PC-9 (cell line): ENCODE results near the gene WDR93.

Source experiments
- EZH2 ChIP-seq: fragments of 200-600 bp; sonication (generic); IDR thresholded peaks from 2 replicates; pipeline ENCODE4 v1.8.0; 2017; ENCODE audit warnings: antibody characterized with exemption, low read depth
- TF ChIP-seq, protein P1 (sequence below): fragments of 200-600 bp; sonication (generic); conservative IDR thresholded peaks from 2 replicates; pipeline ENCODE4 v1.6.1; 2017; ENCODE audit warnings: mixed run types, antibody characterized with exemption, mild to moderate bottlenecking, moderate library complexity

DNA sequence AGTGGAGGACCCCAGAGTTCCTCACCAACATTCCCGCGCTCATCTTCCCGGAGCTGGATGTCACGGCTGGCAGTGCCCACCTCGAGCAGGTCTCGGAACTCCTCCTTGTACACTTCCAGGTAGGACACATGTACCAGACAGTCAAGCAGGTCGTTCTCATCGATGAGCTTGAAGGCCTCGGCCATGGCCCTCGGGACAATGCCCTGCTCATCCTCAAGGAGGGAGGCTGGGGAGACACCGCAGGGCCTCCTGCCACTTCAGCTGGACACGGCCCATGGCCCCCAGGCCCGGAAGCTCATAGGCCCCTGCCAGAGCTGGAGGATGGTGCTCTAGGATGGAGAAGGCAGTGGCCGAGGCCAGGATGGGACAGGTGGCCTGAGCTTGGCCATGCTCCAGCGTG is 40.9 kb upstream of the WDR93 start:
- TF ChIP-seq, protein P1, sequence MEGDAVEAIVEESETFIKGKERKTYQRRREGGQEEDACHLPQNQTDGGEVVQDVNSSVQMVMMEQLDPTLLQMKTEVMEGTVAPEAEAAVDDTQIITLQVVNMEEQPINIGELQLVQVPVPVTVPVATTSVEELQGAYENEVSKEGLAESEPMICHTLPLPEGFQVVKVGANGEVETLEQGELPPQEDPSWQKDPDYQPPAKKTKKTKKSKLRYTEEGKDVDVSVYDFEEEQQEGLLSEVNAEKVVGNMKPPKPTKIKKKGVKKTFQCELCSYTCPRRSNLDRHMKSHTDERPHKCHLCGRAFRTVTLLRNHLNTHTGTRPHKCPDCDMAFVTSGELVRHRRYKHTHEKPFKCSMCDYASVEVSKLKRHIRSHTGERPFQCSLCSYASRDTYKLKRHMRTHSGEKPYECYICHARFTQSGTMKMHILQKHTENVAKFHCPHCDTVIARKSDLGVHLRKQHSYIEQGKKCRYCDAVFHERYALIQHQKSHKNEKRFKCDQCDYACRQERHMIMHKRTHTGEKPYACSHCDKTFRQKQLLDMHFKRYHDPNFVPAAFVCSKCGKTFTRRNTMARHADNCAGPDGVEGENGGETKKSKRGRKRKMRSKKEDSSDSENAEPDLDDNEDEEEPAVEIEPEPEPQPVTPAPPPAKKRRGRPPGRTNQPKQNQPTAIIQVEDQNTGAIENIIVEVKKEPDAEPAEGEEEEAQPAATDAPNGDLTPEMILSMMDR: no peak
- TF ChIP-seq EZH2: no peak
